ENCODE results near the gene ATP2C1. TPM values are rescaled to one million over a fixed set of nuclear protein-coding genes. Genes with fewer than 3 reads are reported as not detected.

The ATP2C1 gene
- total RNA-seq, 4 donors from 2014 or later, result 32.1 to 52.3 (median 35.0) TPM

- H3K9me3 ChIP-seq, result peaks cover 0 to 6% (median 0%) of the 10 kb centered on the region in 4 donors
- no peaks in the 10 kb centered on the region for H3K4me1 ChIP-seq
- peaks cover 35 to 80% (median 61%) of the 10 kb centered on the region in 4 donors for H3K36me3 ChIP-seq
- H3K27me3 ChIP-seq, result no peaks in the 10 kb centered on the region
- no peak for DNase-seq (ENCODE audit: extremely low spot score)
- H3K4me3 ChIP-seq, result no peak overlapping the region
- TF ChIP-seq CTCF (IDR thresholded peaks at IDR 0.05), result no peak
- no peak for TF ChIP-seq EP300 (IDR thresholded peaks at IDR 0.05)
- no peak for TF ChIP-seq POLR2AphosphoS5 (IDR thresholded peaks at IDR 0.05)
- no peak for TF ChIP-seq POLR2A (IDR thresholded peaks at IDR 0.05; ENCODE audit: low read depth)
- intact Hi-C loops (cut with DNase I), result no loop called here
- H3K27ac ChIP-seq (replicated peaks in 1 of 4), result no peak overlapping the region
- 94% methylated on average over 3 of the region's 3 CpGs for WGBS
Observed at GRCh38 chr3:130946882-130947281, 53.0 kb downstream of the ATP2C1 start.

DNA sequence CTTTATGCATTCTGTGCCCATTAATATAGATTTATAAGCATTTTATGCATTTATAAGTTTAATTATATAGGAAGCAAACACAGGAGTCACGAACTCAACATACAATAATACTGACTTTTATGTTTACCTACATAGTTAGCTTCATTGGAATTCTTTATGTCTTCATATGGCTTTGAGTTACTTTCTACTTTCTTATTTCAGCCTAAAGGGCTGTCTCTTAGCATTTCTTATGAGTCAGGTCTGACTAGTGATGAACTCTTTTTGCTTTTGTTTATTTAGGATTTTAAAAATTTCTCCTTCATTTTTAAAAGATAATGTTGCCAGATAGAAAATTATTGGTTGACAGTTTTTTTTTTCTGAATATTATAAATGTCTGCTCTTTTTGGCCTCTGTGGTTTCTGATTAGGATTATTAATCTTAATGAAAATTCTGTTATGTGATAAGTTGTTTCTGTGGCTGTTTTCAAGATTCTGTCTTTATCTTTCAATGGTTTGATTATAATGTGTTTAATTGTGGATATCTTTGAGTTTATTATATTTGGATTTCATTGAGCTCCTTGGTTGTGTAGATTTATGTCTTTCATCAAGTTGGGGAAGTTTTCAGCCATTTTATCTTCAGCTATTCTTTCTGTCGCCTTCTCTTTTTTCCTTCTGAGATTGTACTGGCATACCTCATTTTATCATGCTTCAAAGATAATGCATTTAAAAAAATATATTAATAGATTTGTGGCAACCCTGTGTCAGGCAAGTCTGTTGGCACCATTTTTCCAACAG is 54.3 kb downstream of the ATP2C1 start:
- no peak overlapping the region for H3K4me3 ChIP-seq
- no peaks in the 10 kb centered on the region for H3K27me3 ChIP-seq
- H3K36me3 ChIP-seq, result peaks cover 29 to 77% (median 52%) of the 10 kb centered on the region in 4 donors
- DNase-seq (ENCODE audit: extremely low spot score), result no peak
- H3K27ac ChIP-seq (replicated peaks in 1 of 4), result no peak overlapping the region
- intact Hi-C loops (cut with DNase I), result no loop called here
- no peak for TF ChIP-seq POLR2AphosphoS5 (IDR thresholded peaks at IDR 0.05)
- no peak for TF ChIP-seq POLR2A (IDR thresholded peaks at IDR 0.05; ENCODE audit: low read depth)
- TF ChIP-seq EP300 (IDR thresholded peaks at IDR 0.05), result no peak
- no peak for TF ChIP-seq CTCF (IDR thresholded peaks at IDR 0.05)
- H3K9me3 ChIP-seq, result peaks cover 0 to 6% (median 0%) of the 10 kb centered on the region in 4 donors
- 96% methylated on average over 2 of the region's 2 CpGs for WGBS
- no peaks in the 10 kb centered on the region for H3K4me1 ChIP-seq

GRCh38 chr3:130948929-130949328 is 55.0 kb downstream of the ATP2C1 start:
- TF ChIP-seq POLR2A (IDR thresholded peaks at IDR 0.05; ENCODE audit: low read depth) (no peak), CTCF (IDR thresholded peaks at IDR 0.05) (no peak), POLR2AphosphoS5 (IDR thresholded peaks at IDR 0.05) (no peak), EP300 (IDR thresholded peaks at IDR 0.05) (no peak)
- H3K9me3 ChIP-seq, result peaks cover 0 to 6% (median 0%) of the 10 kb centered on the region in 4 donors
- peaks cover 28 to 76% (median 48%) of the 10 kb centered on the region in 4 donors for H3K36me3 ChIP-seq
- 98% methylated on average over 3 of the region's 3 CpGs for WGBS
- no peak overlapping the region for H3K4me3 ChIP-seq
- H3K4me1 ChIP-seq, result no peaks in the 10 kb centered on the region
- intact Hi-C loops (cut with DNase I), result no loop called here
- no peak for DNase-seq (ENCODE audit: extremely low spot score)
- no peaks in the 10 kb centered on the region for H3K27me3 ChIP-seq
- H3K27ac ChIP-seq (replicated peaks in 1 of 4), result no peak overlapping the region

GRCh38 chr3:130950124-130950523 is 56.2 kb downstream of the ATP2C1 start:
- H3K4me1 ChIP-seq, result no peaks in the 10 kb centered on the region
- TF ChIP-seq CTCF (IDR thresholded peaks at IDR 0.05) (no peak), POLR2AphosphoS5 (IDR thresholded peaks at IDR 0.05) (no peak), EP300 (IDR thresholded peaks at IDR 0.05) (no peak), POLR2A (IDR thresholded peaks at IDR 0.05; ENCODE audit: low read depth) (no peak)
- intact Hi-C loops (cut with DNase I), result no loop called here
- no peak overlapping the region for H3K27ac ChIP-seq (replicated peaks in 1 of 4)
- peaks cover 27 to 76% (median 52%) of the 10 kb centered on the region in 4 donors for H3K36me3 ChIP-seq
- no peak overlapping the region for H3K4me3 ChIP-seq
- no peaks in the 10 kb centered on the region for H3K27me3 ChIP-seq
- 75% methylated on average over 2 of the region's 2 CpGs for WGBS
- peaks cover 0 to 6% (median 0%) of the 10 kb centered on the region in 4 donors for H3K9me3 ChIP-seq
- DNase-seq (ENCODE audit: extremely low spot score), result no peak
